ENCODE data around the gene RBP7.

The RBP7 gene

GRCh38 chr1:10057796-10058195 lies 60.8 kb downstream of the RBP7 start:
- no peak for TF ChIP-seq CTCF (IDR thresholded peaks at IDR 0.05; ENCODE audit: insufficient read depth, missing control alignments)
- FAIRE-seq (no peak), DNase-seq (ENCODE audit: insufficient read length, low spot score) (no peak)

GRCh38 chr1:10059342-10059718 lies 62.3 kb downstream of the RBP7 start:
- DNase-seq (ENCODE audit: insufficient read length, low spot score) (no peak), FAIRE-seq (no peak)
- TF ChIP-seq CTCF (IDR thresholded peaks at IDR 0.05; ENCODE audit: insufficient read depth, missing control alignments), result no peak

GRCh38 chr1:10060311-10061100 lies 63.5 kb downstream of the RBP7 start:
- FAIRE-seq, result no peak
- no peak for DNase-seq (ENCODE audit: insufficient read length, low spot score)
- no peak for TF ChIP-seq CTCF (IDR thresholded peaks at IDR 0.05; ENCODE audit: insufficient read depth, missing control alignments)

GRCh38 chr1:10061276-10061675 lies 64.2 kb downstream of the RBP7 start:
- FAIRE-seq, result no peak
- no peak for DNase-seq (ENCODE audit: insufficient read length, low spot score)
- TF ChIP-seq CTCF (IDR thresholded peaks at IDR 0.05; ENCODE audit: insufficient read depth, missing control alignments), result no peak

- no peak for FAIRE-seq
- no peak for TF ChIP-seq CTCF (IDR thresholded peaks at IDR 0.05; ENCODE audit: insufficient read depth, missing control alignments)
- DNase-seq (ENCODE audit: insufficient read length, low spot score), result no peak
Measured at GRCh38 chr1:10063878-10064277, 66.8 kb downstream of the RBP7 start.

- no peak for TF ChIP-seq CTCF (IDR thresholded peaks at IDR 0.05; ENCODE audit: insufficient read depth, missing control alignments)
- DNase-seq (ENCODE audit: insufficient read length, low spot score) (no peak), FAIRE-seq (no peak)
Measured at GRCh38 chr1:10064416-10065343, 67.7 kb downstream of the RBP7 start.

GRCh38 chr1:10065344-10065685 lies 68.3 kb downstream of the RBP7 start:
- no peak for TF ChIP-seq CTCF (IDR thresholded peaks at IDR 0.05; ENCODE audit: insufficient read depth, missing control alignments)
- no peak for FAIRE-seq
- no peak for DNase-seq (ENCODE audit: insufficient read length, low spot score)
